ENCODE measurements around the gene OSMR.

GRCh38 chr5:38911933-38912332, 66.1 kb downstream of the OSMR start:
- no peak for TF ChIP-seq CTCF (IDR thresholded peaks at IDR 0.05)
- TF ChIP-seq USF2 (IDR thresholded peaks at IDR 0.05) = no peak
- no peak for TF ChIP-seq ZC3H11A (IDR thresholded peaks at IDR 0.05)
- TF ChIP-seq TP53 (CRISPR knock-in tag; IDR thresholded peaks at IDR 0.05) = no peak
- no peak for TF ChIP-seq POLR2A (IDR thresholded peaks at IDR 0.05; ENCODE audit: low read length)
- no peak for TF ChIP-seq MYC (IDR thresholded peaks at IDR 0.05; ENCODE audit: borderline replicate concordance, low read length)
- TF ChIP-seq MAX (IDR thresholded peaks at IDR 0.05) = no peak
- no peak for TF ChIP-seq EP300 (IDR thresholded peaks at IDR 0.05)
- TF ChIP-seq RFX5 (IDR thresholded peaks at IDR 0.05) = no peak
- no peak for TF ChIP-seq KDM1A (IDR thresholded peaks at IDR 0.05; ENCODE audit: low read depth)

All from A549 (cell line).